CD4-positive, alpha-beta T cell treated with Interleukin-10 for 1 hour (primary cell): ENCODE measurements around the gene ST6GAL1.
"Not testable (repeated sequence)": the region's sequence is repeated elsewhere in the genome, so short reads cannot be mapped to it uniquely, and the experiment has no call there.

Experiments
- DNase-seq: peaks from one replicate; pipeline ENCODE4 v3.0.0-alpha.2; 2020

The ST6GAL1 gene

GRCh38 chr3:186973702-186974101, 43.4 kb downstream of the ST6GAL1 start:
- no peak for DNase-seq

DNA sequence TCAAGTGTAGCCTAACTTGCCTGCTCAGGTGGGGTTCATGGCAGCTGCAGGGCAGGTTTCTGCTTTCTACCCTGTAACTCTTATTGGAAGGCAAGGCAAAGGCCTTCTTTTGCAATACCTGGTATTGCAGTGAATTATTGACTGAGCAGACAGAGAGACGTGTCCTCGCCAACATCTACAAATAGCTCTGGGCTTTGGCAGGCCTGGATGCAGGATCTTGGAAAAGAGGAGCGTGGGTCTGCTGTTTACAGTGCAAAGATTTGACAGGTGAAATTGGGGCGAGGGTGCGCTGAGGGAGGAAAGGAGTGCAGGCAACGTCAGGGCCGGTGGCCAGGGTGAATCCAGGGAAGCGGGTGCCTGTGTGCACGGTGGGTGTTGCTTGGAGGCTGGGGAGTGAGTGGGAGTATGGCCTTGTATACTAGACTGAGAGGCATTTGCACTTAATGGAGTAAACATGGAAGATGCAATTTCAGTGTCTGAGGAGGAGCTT, 44.5 kb downstream of the ST6GAL1 start:
- no peak for DNase-seq

GRCh38 chr3:186975726-186976125, 45.4 kb downstream of the ST6GAL1 start:
- no peak for DNase-seq

GRCh38 chr3:186976837-186977750, 46.8 kb downstream of the ST6GAL1 start:
- no peak for DNase-seq

DNA sequence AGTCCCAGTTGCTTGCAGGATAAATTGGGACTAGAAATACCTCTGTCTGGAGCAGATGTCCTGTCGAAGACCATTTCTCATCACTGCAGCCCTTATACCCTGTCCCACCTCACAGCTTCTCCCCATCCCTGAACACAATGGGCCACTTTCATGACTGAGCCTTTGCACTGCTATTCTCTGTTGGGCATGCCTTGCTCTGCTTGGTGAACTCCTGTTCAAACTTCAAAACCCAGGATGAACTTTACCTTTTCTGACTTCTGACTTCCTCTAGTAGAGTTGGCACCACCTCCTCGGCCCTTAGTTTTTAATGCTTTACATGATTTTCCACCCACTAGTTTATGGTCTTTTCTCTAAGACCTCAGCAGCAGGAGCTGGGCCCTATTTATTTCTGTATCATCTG, 48.4 kb downstream of the ST6GAL1 start:
- no peak for DNase-seq

DNA sequence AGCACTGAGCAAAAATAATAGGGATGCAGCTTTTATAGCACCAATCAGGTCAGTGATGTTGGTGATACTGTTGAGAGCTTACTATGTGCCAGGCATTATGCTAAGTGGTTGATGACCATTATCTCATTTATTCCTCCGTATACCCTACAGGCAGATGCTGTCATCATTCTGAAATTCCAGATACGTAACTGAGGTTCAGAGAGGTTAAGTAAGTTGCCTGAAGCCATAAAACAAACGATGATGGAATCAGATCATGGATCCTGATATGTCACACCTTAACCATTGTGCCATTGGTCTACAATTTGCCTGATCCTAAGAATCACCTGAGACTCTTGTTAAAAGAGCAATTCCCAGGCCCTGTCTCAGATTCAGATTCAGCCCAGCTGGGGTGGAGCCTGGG, 49.5 kb downstream of the ST6GAL1 start:
- DNase-seq = no peak

- DNase-seq = no peak
Measured at GRCh38 chr3:186980989-186981388, 50.7 kb downstream of the ST6GAL1 start.

- DNase-seq = no peak
Measured at GRCh38 chr3:186983659-186984058, 53.3 kb downstream of the ST6GAL1 start.

GRCh38 chr3:186984064-186984463, 53.7 kb downstream of the ST6GAL1 start:
- no peak for DNase-seq

DNA sequence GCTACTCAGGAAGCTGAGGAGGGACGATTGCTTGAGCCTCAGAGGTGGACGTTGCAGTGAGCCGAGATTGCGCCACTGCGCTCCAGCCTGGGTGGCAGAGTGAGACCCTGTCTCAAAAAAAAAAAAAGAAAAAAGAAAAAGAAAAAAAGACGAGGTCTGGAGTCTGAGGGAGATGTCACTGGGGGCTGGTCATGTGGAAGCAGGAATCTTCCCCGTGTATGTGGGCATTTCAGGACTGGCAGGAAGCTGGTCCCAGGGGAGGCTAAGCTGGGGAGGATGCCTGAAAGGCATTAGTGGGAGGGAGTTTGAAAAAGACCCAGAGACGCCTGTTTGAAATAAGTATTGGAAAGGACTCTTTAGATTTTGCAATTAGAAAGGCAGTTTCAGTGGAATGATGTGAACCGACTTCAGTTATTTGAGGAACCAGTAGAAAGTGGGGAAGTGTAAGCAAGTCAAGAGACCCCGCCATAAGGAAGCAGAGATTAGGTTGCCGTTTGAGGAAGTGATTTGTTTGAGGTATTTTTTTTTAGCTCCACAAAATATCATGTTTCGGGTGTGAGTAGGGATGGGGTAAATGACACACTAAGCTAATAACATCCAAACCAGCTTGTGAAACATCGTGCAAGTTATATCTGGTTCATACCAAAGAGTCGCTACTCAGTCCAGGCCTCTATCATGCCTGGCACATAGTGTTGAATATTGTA, 55.5 kb downstream of the ST6GAL1 start:
- no peak for DNase-seq

GRCh38 chr3:186986406-186986805, 56.1 kb downstream of the ST6GAL1 start:
- DNase-seq = no peak

GRCh38 chr3:186986816-186987215, 56.5 kb downstream of the ST6GAL1 start:
- DNase-seq = no peak

DNA sequence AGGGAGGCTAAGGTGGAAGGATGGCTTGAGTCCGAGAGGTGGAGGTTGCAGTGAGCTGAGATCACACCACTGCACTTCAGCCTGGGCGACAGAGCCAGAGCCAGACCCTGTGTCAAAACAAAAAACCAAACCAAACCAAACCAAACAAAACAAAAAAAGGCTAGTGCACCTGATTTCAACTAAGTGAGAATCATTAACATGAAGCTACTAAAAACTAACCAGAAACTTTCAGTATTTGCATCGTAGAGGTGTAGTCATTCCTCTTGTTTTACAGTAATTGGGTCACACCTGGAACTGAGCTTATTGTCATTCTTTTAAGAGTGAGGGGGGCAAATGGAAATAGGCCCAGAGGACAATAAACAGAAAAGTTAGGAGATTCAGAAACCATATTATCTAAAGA, 58.5 kb downstream of the ST6GAL1 start:
- no peak for DNase-seq

- no peak for DNase-seq
Measured at GRCh38 chr3:186989429-186989828, 59.1 kb downstream of the ST6GAL1 start.

- no peak for DNase-seq
Measured at GRCh38 chr3:186990277-186990676, 60.0 kb downstream of the ST6GAL1 start.

GRCh38 chr3:186990878-186991308, 60.6 kb downstream of the ST6GAL1 start:
- DNase-seq = no peak

- no peak for DNase-seq
Measured at GRCh38 chr3:186991470-186991869, 61.1 kb downstream of the ST6GAL1 start.

DNA sequence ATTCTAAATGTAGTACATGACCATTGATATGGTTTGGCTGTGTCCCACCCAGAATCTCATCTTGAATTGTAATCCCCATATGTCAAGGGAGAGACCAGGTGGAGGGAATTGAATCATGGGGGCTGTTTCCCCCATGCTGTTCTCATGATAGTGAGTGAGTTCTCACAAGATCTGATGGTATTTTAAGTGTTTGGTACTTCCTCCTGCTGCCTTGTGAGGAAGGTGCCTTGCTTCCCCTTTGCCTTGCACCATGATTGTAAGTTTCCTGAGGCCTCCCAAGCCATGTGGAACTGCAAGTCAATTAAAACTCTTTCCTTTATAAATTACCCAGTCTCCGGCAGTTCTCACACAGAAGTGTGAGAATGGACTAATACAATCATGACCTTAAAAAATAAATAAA, 61.8 kb downstream of the ST6GAL1 start:
- DNase-seq = not testable (repeated sequence)

GRCh38 chr3:186993210-186993782, 63.0 kb downstream of the ST6GAL1 start:
- DNase-seq = no peak

DNA sequence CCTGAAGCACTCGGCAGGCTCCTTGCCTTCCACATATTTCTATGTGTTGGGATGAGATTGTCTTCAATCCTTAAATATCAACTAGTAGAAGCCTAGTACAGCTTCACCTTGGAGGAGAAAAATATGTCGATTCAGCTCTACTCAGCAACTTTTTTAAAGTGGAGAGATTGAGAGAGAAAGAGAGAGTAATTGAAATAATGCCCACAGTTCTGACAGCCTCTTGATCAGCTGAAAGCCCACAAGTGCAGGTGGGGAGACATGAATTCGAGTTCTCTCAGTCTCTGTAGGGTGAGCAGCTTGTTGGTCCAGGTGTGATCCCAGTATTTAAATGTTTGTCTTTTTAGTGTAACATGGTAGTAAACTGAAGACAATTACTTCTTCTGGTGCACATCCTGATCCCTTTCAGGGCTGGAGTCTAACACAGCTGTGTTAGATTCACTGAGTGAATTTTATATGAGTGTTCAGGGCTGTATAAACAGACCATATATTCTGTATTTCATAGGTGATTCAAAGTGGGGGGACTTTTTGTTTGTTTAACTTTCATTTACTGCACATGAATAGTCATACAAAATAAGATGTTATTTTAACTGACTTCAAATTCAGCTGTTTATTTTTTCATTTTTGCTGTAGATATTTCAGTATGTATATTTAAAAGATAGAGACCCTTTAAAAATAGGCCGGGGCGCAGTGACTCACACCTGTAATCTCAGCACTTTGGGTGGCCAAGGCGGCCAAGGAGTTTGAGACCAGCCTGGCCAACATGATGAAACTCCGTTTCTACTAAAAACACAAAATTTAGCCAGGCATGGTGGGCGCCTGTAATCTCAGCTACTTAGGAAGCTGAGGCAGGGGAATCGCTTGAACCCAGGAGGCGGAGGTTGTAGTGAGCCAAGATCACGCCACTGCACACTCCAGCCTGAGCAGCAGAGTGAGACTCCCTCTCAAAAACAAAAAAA, 64.0 kb downstream of the ST6GAL1 start:
- DNase-seq = no peak

DNA sequence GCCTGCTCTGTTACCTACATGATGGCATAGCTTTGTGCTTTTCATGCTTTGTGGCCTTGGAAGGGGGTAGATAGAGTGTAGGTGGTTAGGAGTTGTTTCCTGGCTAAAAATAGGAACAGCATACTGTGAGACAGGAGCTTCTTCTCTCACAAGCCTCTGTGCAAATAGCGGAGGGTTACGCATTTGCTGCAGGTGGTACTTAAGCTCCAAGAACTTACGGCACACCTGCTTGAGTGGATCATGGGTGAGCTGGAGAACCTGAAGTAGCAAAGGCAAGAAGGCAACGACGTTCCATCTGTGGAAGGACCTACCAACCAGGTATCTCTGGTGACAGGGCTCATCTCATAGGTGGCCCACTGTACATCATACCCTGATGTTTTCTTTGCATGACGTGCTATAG, 66.0 kb downstream of the ST6GAL1 start:
- DNase-seq = no peak

- DNase-seq = no peak
Measured at GRCh38 chr3:186997061-186997460, 66.7 kb downstream of the ST6GAL1 start.
